ENCODE results near the gene TIMM50.
A peak's percentile ranks its signal among the peaks of the same experiment; 100 is the strongest.

The TIMM50 gene

GRCh38 chr19:39502640-39503417 lies 22.2 kb downstream of the TIMM50 start:
- DNase-seq = peak; percentile 63

- no peak for DNase-seq
These were observed 25.9 kb downstream of the TIMM50 start for GRCh38 chr19:39506598-39506943.

- peak; percentile 60 for DNase-seq
These were observed 26.5 kb downstream of the TIMM50 start for GRCh38 chr19:39506944-39507714.

- DNase-seq = no peak
These were observed 27.2 kb downstream of the TIMM50 start for GRCh38 chr19:39507715-39508364.

GRCh38 chr19:39508629-39509028 lies 28.0 kb downstream of the TIMM50 start:
- no peak for DNase-seq

- no peak for DNase-seq
These were observed 28.6 kb downstream of the TIMM50 start for GRCh38 chr19:39509233-39509632.

- no peak for DNase-seq
These were observed 32.4 kb downstream of the TIMM50 start for GRCh38 chr19:39512988-39513387.

GRCh38 chr19:39514840-39515550 lies 34.4 kb downstream of the TIMM50 start, which contains the start of gene SELENOV:
Gene SELENOV, plus strand, starts transcription at chr19:39515139. Its CDS starts 74 bp downstream, at chr19:39515213.
- DNase-seq = no peak

- no peak for DNase-seq
These were observed 35.0 kb downstream of the TIMM50 start for GRCh38 chr19:39515551-39516191.

GRCh38 chr19:39516270-39516669 lies 35.6 kb downstream of the TIMM50 start:
- no peak for DNase-seq

- no peak for DNase-seq
These were observed 36.8 kb downstream of the TIMM50 start for GRCh38 chr19:39517432-39517831.

GRCh38 chr19:39518458-39518857 lies 37.8 kb downstream of the TIMM50 start:
- DNase-seq = no peak

- no peak for DNase-seq
These were observed 38.3 kb downstream of the TIMM50 start for GRCh38 chr19:39518975-39519374.

- DNase-seq = no peak
These were observed 40.2 kb downstream of the TIMM50 start for GRCh38 chr19:39520541-39521484.

- DNase-seq = no peak
These were observed 43.9 kb downstream of the TIMM50 start for GRCh38 chr19:39524495-39524894.

- DNase-seq = no peak
These were observed 44.6 kb downstream of the TIMM50 start for GRCh38 chr19:39525205-39525604.

GRCh38 chr19:39531834-39532232 lies 51.2 kb downstream of the TIMM50 start:
- no peak for DNase-seq

- DNase-seq = peak; percentile 94
These were observed 51.8 kb downstream of the TIMM50 start, which contains the start of gene EID2B for GRCh38 chr19:39532233-39533002. Gene EID2B, minus strand, starts transcription at chr19:39532852. Its CDS starts 50 bp downstream, at chr19:39532802.

- DNase-seq = no peak
These were observed 52.4 kb downstream of the TIMM50 start for GRCh38 chr19:39533003-39533512.

GRCh38 chr19:39533791-39534190 lies 53.2 kb downstream of the TIMM50 start:
- no peak for DNase-seq

All from NCI-H1048 (cell line).